GM12878 (cell line): ENCODE data around the gene AXL. TPM values are rescaled to one million over a fixed set of nuclear protein-coding genes. Genes with fewer than 3 reads are reported as not detected.

Experiments used
- ATAC-seq: fragments of 200-7000 bp; cut with Tn5 transposase; 3 replicates; pipeline ENCODE4 v1.9.1; 2020; ENCODE audit warnings: mild to moderate bottlenecking, moderate library complexity
- BruUV-seq: library from RNA; stranded (reverse); fragments of 400-500 nt; replicated peaks from 2 replicates; lab custom pipeline; 2021; lab: Mats Ljungman, UMichigan
- CTCF ChIA-PET: fragments of 300-600 bp; sonication (Branson Sonifier 250); formaldehyde crosslinking; extraction: SDS; loops from one replicate; lab custom pipeline; 2021; ENCODE audit warnings: inconsistent platforms; lab: Yijun Ruan, JAX
- POLR2A ChIA-PET: fragments of 350-600 bp; formaldehyde crosslinking; extraction: SDS; loops from one replicate; lab custom pipeline; 2021; ENCODE audit warnings: inconsistent platforms; lab: Charles Lee
- RAD21 ChIA-PET: fragments of 300-600 bp; sonication (Branson Sonifier 250); formaldehyde crosslinking; loops from one replicate; lab custom pipeline; 2023; ENCODE audit warnings: antibody characterized with exemption; ENCODE audit not compliant: unreplicated experiment; lab: Charles Lee
- SMC1A ChIA-PET: fragments of 300-600 bp; sonication (Branson Sonifier 250); formaldehyde crosslinking; loops from one replicate; lab custom pipeline; 2023; ENCODE audit not compliant: unreplicated experiment, uncharacterized antibody; lab: Charles Lee
- DNase-seq: peaks from one replicate; pipeline ENCODE4 v3.0.0-alpha.2; 2011; ENCODE audit warnings: low read depth, low spot score
- FAIRE-seq: peaks from 3 replicates; lab custom pipeline; 2011; peaks lifted over from hg19 to GRCh38; lab: Jason Lieb, UNC
- H2AFZ ChIP-seq: 2 replicates; pipeline ENCODE4 v1.6.0; 2011; ENCODE audit warnings: low read depth, low read length, control low read depth; ENCODE audit not compliant: control insufficient read depth
- H3K27ac ChIP-seq: 2 replicates; pipeline ENCODE4 v1.5.1; 2011; ENCODE audit warnings: control low read depth; ENCODE audit not compliant: control insufficient read depth, insufficient read depth
- H3K27me3 ChIP-seq, 2 experiments: replicated peaks in 1 of 2; 2 replicates each; pipeline versions ENCODE4 v1.6.0 to v1.6.1; 2011; ENCODE audit warnings: low read length in 1 of 2; ENCODE audit not compliant: control insufficient read depth in 2 of 2, insufficient read depth in 2 of 2
- H3K36me3 ChIP-seq, 2 experiments: 2 replicates each; pipeline ENCODE4 v1.5.1; 2011; ENCODE audit warnings: low read length in 1 of 2; ENCODE audit not compliant: control insufficient read depth in 2 of 2, insufficient read depth in 2 of 2
- H3K4me1 ChIP-seq: 2 replicates; pipeline ENCODE4 v1.6.1; 2011; ENCODE audit warnings: mild to moderate bottlenecking, low read length, moderate library complexity, mixed read lengths; ENCODE audit not compliant: control insufficient read depth, insufficient read depth
- H3K4me2 ChIP-seq: 2 replicates; pipeline ENCODE4 v1.6.0; 2011; ENCODE audit warnings: control low read depth; ENCODE audit not compliant: control insufficient read depth, insufficient read depth
- H3K4me3 ChIP-seq: fragments of 200-600 bp; sonication (generic); 2 replicates; pipeline ENCODE4 v1.5.1; 2016
- H3K79me2 ChIP-seq: 2 replicates; pipeline ENCODE4 v1.6.0; 2011; ENCODE audit warnings: low read length; ENCODE audit not compliant: control insufficient read depth, insufficient read depth
- H3K9ac ChIP-seq: 2 replicates; pipeline ENCODE4 v1.8.0; 2011; ENCODE audit warnings: low read length, control low read depth, mixed read lengths; ENCODE audit not compliant: control insufficient read depth, insufficient read depth
- H3K9me3 ChIP-seq: replicated peaks from 3 replicates; pipeline ENCODE4 v1.5.1; 2011; ENCODE audit warnings: mild to moderate bottlenecking, low read length; ENCODE audit not compliant: control insufficient read depth, insufficient read depth
- H4K20me1 ChIP-seq: 2 replicates; pipeline ENCODE4 v1.6.0; 2011; ENCODE audit not compliant: control insufficient read depth, insufficient read depth
- CHD1 ChIP-seq: IDR thresholded peaks from 2 replicates; pipeline ENCODE4 v1.6.1; 2012; ENCODE audit warnings: low read depth, low read length, improper control_type of control experiment
- PML ChIP-seq: IDR thresholded peaks from 2 replicates; pipeline ENCODE4 v1.6.1; 2012; ENCODE audit warnings: low read length, inconsistent platforms
- POLR2AphosphoS5 ChIP-seq: IDR thresholded peaks from 2 replicates; pipeline ENCODE4 v1.6.1; 2011; ENCODE audit warnings: mild to moderate bottlenecking, low read length, inconsistent platforms
- TAF1 ChIP-seq: IDR thresholded peaks from 2 replicates; pipeline ENCODE4 v1.6.1; 2011; ENCODE audit warnings: mild to moderate bottlenecking, low read depth, low read length, borderline replicate concordance
- ZNF384 ChIP-seq: IDR thresholded peaks from 2 replicates; pipeline ENCODE4 v1.6.1; 2012; ENCODE audit warnings: low read depth, mild to moderate bottlenecking, low read length, improper control_type of control experiment, borderline replicate concordance
- WGBS: methylation state at CpG from one replicate; pipeline ENCODE4 v1.1.6; 2016; ENCODE audit warnings: low lambda C conversion rate; ENCODE audit not compliant: insufficient replicate concordance, insufficient coverage; ENCODE audit errors: missing lambda C conversion rate; 5-methylcytosine and 5-hydroxymethylcytosine counted together
- in situ Hi-C: fragments of 300-500 bp; cut with MboI; formaldehyde crosslinking; loops from 9 replicates; pipeline ENCODE4 v1.14.3; 2018; ENCODE audit warnings: mixed read lengths
- intact Hi-C: fragments of 100-400 bp; cut with micrococcal nuclease; formaldehyde crosslinking; loops from one replicate; pipeline ENCODE4 v1.14.2; 2022; ENCODE audit not compliant: unreplicated experiment
- polyA plus RNA-seq, 11 experiments: library from polyadenylated mRNA; depleted of rRNA in 4 of 11; unstranded in 6 of 11; stranded (reverse) in 5 of 11; fragments of >200 nt; fragmentation: Nextera tagmentation in 4 of 11; fragmentation: Illumina TruSeq in 1 of 11; extraction: Ambion mirVana in 4 of 11; extraction: Trizol in 1 of 11; gene quantifications; 1 replicate in 1 of 11; 2 replicates in 10 of 11; pipeline versions ENCODE4 v1.2.1 to v1.2.3, GENCODE V29; 2011 to 2016; ENCODE audit warnings: inconsistent platforms in 2 of 11, missing spikeins in 2 of 11, low read depth in 1 of 11
- total RNA-seq, 4 experiments: library from RNA; depleted of rRNA in 3 of 4; stranded (reverse); fragments of >200 nt in 3 of 4; fragmentation: Illumina TruSeq in 1 of 4; extraction: Trizol in 1 of 4; gene quantifications; 2 replicates each; pipeline versions ENCODE4 v1.2.1 to v1.2.3, GENCODE V29; 2013 to 2021

AXL gene
- total and polyA plus RNA-seq, 10 of the 15 experiments (the other 5 are each of a cell fraction or from before 2014, with no cell fraction given), result under 0.01 to 0.33 (median 0.07) TPM; not detected in 4

GRCh38 chr19:41265395-41266153, 46.6 kb downstream of the AXL start:
- H4K20me1 ChIP-seq, result no peaks in the 10 kb centered on the region
- H3K27me3 ChIP-seq, result no peaks in the 10 kb centered on the region
- TF ChIP-seq POLR2AphosphoS5, result 0 out of 2 replicates have a peak, but pooled peaks have one; percentile 10
- 0 out of 2 replicates have a peak, but pooled peaks have one; percentile 35 for TF ChIP-seq TAF1
- TF ChIP-seq PML, result 0 out of 2 replicates have a peak, but pooled peaks have one; percentile 3
- TF ChIP-seq CHD1, result 0 out of 2 replicates have a peak, but pooled peaks have one; percentile 29
- TF ChIP-seq ZNF384, result no peak
- no peak for FAIRE-seq
- in situ Hi-C loops, result no loop called here
- POLR2A ChIA-PET, result interaction anchor here (0.5 to 2.8 kb wide), 6 partner anchors 12 to 487 kb away, joined by 3 to 13 read pairs (median 4); partner anchors contain the start of gene RAB4B
- SMC1A ChIA-PET, result interaction anchor here (0.7 to 5.5 kb wide), 8 partner anchors 12 to 99 kb away, joined by 3 to 34 read pairs (median 5); partner anchors contain the start of gene B9D2
- RAD21 ChIA-PET, result interaction anchor here (0.6 to 5.3 kb wide), 5 partner anchors 32 to 99 kb away, joined by 3 to 42 read pairs (median 18); partner anchors contain the start of genes B9D2 and CCDC97
- WGBS, result 1% methylated on average over 17 of the region's 17 CpGs
- CTCF ChIA-PET, result interaction anchor here (1.0 to 5.7 kb wide), 4 partner anchors 32 to 98 kb away, joined by 3 to 84 read pairs (median 10); partner anchors contain the start of genes B9D2 and CCDC97
- DNase-seq, result no peak
- H3K79me2 ChIP-seq, result peaks cover 55% of the 10 kb centered on the region
- no peak overlapping the region for H2AFZ ChIP-seq
- intact Hi-C loops, result no loop called here
- no peak for ATAC-seq
- peaks cover 5 to 12% of the 10 kb centered on the region in 2 experiments for H3K36me3 ChIP-seq
- H3K9ac ChIP-seq, result peak overlapping the region; percentile 100
- H3K27ac ChIP-seq, result peak overlapping the region; percentile 100
- H3K4me2 ChIP-seq, result peak overlapping the region; percentile 82
- BruUV-seq, result TSS peak; percentile 6
- H3K9me3 ChIP-seq, result no peaks in the 10 kb centered on the region
- H3K4me1 ChIP-seq, result no peaks in the 10 kb centered on the region
- peak overlapping the region; percentile 95 for H3K4me3 ChIP-seq
